Spleen (tissue), 11 donors: ENCODE results near the gene HIPK3. TPM values are rescaled to one million over a fixed set of nuclear protein-coding genes. Genes with fewer than 3 reads are reported as not detected.
"Not testable (repeated sequence)": the region's sequence is repeated elsewhere in the genome, so short reads cannot be mapped to it uniquely, and the experiment has no call there.

ENCODE experiments used
- DNase-seq: peaks from one replicate; pipeline ENCODE4 v3.0.0-alpha.2; 2020
- H3K27ac ChIP-seq, 8 donors: fragments of 200-600 bp; sonication (generic) in 7 of 8; 1 replicate in 4 of 8; 2 replicates in 4 of 8; pipeline versions ENCODE4 v1.5.0 to v1.8.0; 2016 to 2021; ENCODE audit warnings: inconsistent platforms in 4 of 8, mild to moderate bottlenecking in 4 of 8, moderate library complexity in 1 of 8
- H3K27me3 ChIP-seq, 7 donors: fragments of 200-600 bp; sonication (generic) in 6 of 7; replicated peaks in 1 of 7; 1 replicate in 4 of 7; 2 replicates in 3 of 7; pipeline versions ENCODE4 v1.5.0 to v1.8.0; 2016 to 2021; ENCODE audit warnings: inconsistent platforms in 3 of 7, mild to moderate bottlenecking in 1 of 7
- H3K36me3 ChIP-seq, 6 donors: fragments of 200-600 bp; sonication (generic) in 5 of 6; 1 replicate in 4 of 6; 2 replicates in 2 of 6; pipeline versions ENCODE4 v1.5.0 to v1.8.0; 2016 to 2021; ENCODE audit warnings: inconsistent platforms in 2 of 6
- H3K4me1 ChIP-seq, 6 donors: fragments of 200-600 bp; sonication (generic) in 5 of 6; 1 replicate in 3 of 6; 2 replicates in 3 of 6; pipeline versions ENCODE4 v1.5.0 to v1.8.0; 2016 to 2021; ENCODE audit warnings: inconsistent platforms in 3 of 6
- H3K4me3 ChIP-seq, 8 donors: fragments of 200-600 bp; sonication (generic) in 7 of 8; 1 replicate in 4 of 8; 2 replicates in 4 of 8; pipeline versions ENCODE4 v1.5.0 to v1.8.0; 2016 to 2021; ENCODE audit warnings: inconsistent platforms in 4 of 8, mild to moderate bottlenecking in 4 of 8, moderate library complexity in 2 of 8
- H3K9me3 ChIP-seq, 8 donors: fragments of 200-600 bp; sonication (generic) in 7 of 8; 1 replicate in 4 of 8; 2 replicates in 4 of 8; pipeline versions ENCODE4 v1.5.0 to v1.8.0; 2016 to 2021; ENCODE audit warnings: inconsistent platforms in 4 of 8
- POLR2A ChIP-seq, 3 donors: fragments of 450-650 bp; IDR thresholded peaks; one replicate each; pipeline ENCODE4 v1.5.1; 2017; ENCODE audit warnings: antibody characterized with exemption in 3 of 3, mild to moderate bottlenecking in 1 of 3
- POLR2AphosphoS5 ChIP-seq, 3 donors: sonication (generic); formaldehyde crosslinking; IDR thresholded peaks; one replicate each; pipeline ENCODE4 v1.5.1; 2017; ENCODE audit warnings: antibody characterized with exemption in 3 of 3
- WGBS, 5 donors: extraction: QIAGEN DNeasy Blood & Tissue Kit in 3 of 5; methylation state at CpG; one replicate each; pipeline versions ENCODE4 v1.1.5 to v1.1.7; 2013 to 2018; 5-methylcytosine and 5-hydroxymethylcytosine counted together
- intact Hi-C: fragments of 100-400 bp; cut with DNase I; formaldehyde crosslinking; loops from one replicate; pipeline ENCODE4 v1.15.0; 2023; ENCODE audit warnings: low total_unique reads
- polyA plus RNA-seq, 3 donors: library from polyadenylated mRNA; stranded (reverse); fragments of 200-250 nt; gene quantifications; one replicate each; pipeline ENCODE4 v1.2.1, GENCODE V29; 2013
- total RNA-seq, 7 donors: library from RNA; depleted of rRNA in 3 of 7; stranded (reverse); fragments of >200 nt in 3 of 7; fragmentation: NEBNext Ultra II Directional in 4 of 7; extraction: Animal tissue kit (Norgen Biotek cat#: 25700) in 4 of 7; gene quantifications; one replicate each; pipeline versions ENCODE4 v1.1.0 to v1.2.1, GENCODE V29; 2016 to 2021
- TF ChIP-seq, protein P1 (sequence below), 11 experiments: fragments of 200-600 bp in 7 of 11; fragments of 450-650 bp in 4 of 11; sonication (generic) in 4 of 11; IDR thresholded peaks in 8 of 11; conservative IDR thresholded peaks in 3 of 11; 1 replicate in 7 of 11; 2 replicates in 4 of 11; pipeline versions ENCODE4 v1.4.0 to v1.8.0; 2016 to 2021; ENCODE audit warnings: antibody characterized with exemption in 11 of 11, inconsistent platforms in 4 of 11, mild to moderate bottlenecking in 1 of 11
- donor health status: healthy with polysubstance abuse.
- donor health status: DM: no; HTN: no; CAD: no; lungs with moderate emphysema.
- donor health status: DM: no; HTN: no; CAD: no.
- donor health status: Bipolar disorder and iron deficiency.
- donor health status: healthy.
- donor health status: DM: no; HTN: no; CAD: no.
- donor health status: DM: yes; HTN: yes; CAD: no.

HIPK3 gene
- total and polyA plus RNA-seq, 10 donors: 11.5 to 192 (median 127) TPM

DNA sequence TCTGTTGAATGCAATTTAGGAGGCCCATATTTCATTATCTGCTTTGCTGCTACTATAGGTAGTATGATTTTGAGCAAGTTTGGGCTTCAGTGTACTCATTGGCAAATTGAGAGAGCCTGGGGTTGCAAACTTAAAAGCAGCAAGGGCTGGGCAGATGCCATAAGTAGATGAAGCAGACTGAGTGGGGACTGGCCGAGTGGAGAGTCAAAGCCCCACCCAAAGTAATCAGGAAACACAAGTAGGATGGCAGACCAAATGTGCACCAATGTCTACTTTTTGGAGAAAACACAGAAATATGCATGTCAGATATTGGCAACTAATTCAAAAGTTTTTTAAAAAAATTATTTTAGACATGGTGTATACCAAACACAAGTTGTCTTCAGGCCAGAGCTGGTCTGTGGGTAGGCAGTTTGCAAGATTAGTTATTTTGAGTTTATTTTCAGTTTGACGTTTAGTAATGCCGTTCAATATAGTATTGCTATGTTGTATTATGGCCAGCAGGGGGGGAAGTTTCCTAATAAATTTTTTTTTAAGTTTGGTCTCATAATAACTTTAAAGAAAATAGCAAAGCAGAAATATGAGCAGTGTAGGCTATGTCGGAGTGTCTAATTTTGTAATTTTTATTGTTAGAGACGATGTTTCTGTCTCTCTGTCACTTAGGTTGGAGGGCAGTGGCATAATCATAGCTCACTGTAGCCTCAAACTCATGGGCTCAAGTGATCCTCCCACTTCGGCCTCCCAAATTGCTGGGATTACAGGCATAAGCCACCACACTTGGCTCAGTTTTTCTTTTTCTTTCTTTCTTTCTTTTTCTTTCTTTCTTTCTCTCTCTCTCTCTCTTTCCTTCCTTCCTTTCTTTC, 105.1 kb downstream of the HIPK3 start:
- WGBS, 5 donors: 20 to 25% (median 22%) methylated on average over 6 of the region's 6 CpGs
- intact Hi-C loops: loop anchor here (5.0 kb wide), 1 partner anchor 380 kb away; no protein-coding TSS in a partner anchor
- peaks cover 0 to 5% (median 4%) of the 10 kb centered on the region in 6 donors for H3K4me1 ChIP-seq
- no peaks in the 10 kb centered on the region for H3K36me3 ChIP-seq
- H3K27me3 ChIP-seq: no peaks in the 10 kb centered on the region
- DNase-seq: no peak
- no peak overlapping the region for H3K27ac ChIP-seq
- no peak for TF ChIP-seq POLR2AphosphoS5 (IDR thresholded peaks at IDR 0.05)
- TF ChIP-seq, protein P1, sequence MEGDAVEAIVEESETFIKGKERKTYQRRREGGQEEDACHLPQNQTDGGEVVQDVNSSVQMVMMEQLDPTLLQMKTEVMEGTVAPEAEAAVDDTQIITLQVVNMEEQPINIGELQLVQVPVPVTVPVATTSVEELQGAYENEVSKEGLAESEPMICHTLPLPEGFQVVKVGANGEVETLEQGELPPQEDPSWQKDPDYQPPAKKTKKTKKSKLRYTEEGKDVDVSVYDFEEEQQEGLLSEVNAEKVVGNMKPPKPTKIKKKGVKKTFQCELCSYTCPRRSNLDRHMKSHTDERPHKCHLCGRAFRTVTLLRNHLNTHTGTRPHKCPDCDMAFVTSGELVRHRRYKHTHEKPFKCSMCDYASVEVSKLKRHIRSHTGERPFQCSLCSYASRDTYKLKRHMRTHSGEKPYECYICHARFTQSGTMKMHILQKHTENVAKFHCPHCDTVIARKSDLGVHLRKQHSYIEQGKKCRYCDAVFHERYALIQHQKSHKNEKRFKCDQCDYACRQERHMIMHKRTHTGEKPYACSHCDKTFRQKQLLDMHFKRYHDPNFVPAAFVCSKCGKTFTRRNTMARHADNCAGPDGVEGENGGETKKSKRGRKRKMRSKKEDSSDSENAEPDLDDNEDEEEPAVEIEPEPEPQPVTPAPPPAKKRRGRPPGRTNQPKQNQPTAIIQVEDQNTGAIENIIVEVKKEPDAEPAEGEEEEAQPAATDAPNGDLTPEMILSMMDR (IDR thresholded peaks at IDR 0.05 in 8 of 11, conservative IDR thresholded peaks at IDR 0.05 in 3 of 11): peak; percentile 34 to 86 (median 76)
- TF ChIP-seq POLR2A (IDR thresholded peaks at IDR 0.05): no peak
- no peaks in the 10 kb centered on the region for H3K9me3 ChIP-seq
- no peak overlapping the region for H3K4me3 ChIP-seq

GRCh38 chr11:33366918-33367317, 109.7 kb downstream of the HIPK3 start:
- 76 to 85% (median 80%) methylated on average over 2 of the region's 2 CpGs for WGBS, 5 donors
- H3K36me3 ChIP-seq: no peaks in the 10 kb centered on the region
- intact Hi-C loops: no loop called here

GRCh38 chr11:33368475-33368874, 111.3 kb downstream of the HIPK3 start:
- H3K4me3 ChIP-seq, H3K9me3 ChIP-seq, intact Hi-C loops, H3K27me3 ChIP-seq, DNase-seq, H3K36me3 ChIP-seq, H3K27ac ChIP-seq, H3K4me1 ChIP-seq: not testable (repeated sequence)
- 82 to 95% (median 89%) methylated on average over 4 of the region's 4 CpGs for WGBS, 5 donors

More at GRCh38 chr11:33366918-33367317, 109.7 kb downstream of the HIPK3 start:
- TF ChIP-seq POLR2A (IDR thresholded peaks at IDR 0.05) (no peak), POLR2AphosphoS5 (IDR thresholded peaks at IDR 0.05) (no peak)
- TF ChIP-seq, protein P1 (IDR thresholded peaks at IDR 0.05 in 8 of 11, conservative IDR thresholded peaks at IDR 0.05 in 3 of 11): no peak
- no peak for DNase-seq
- Histone ChIP-seq H3K27me3 (no peaks in the 10 kb centered on the region), H3K9me3 (no peaks in the 10 kb centered on the region), H3K4me3 (no peak overlapping the region), H3K27ac (no peak overlapping the region), H3K4me1 (peaks cover 0 to 5% (median 4%) of the 10 kb centered on the region in 6 donors)

GRCh38 chr11:33368931-33369330, 111.8 kb downstream of the HIPK3 start:
- Histone ChIP-seq H3K4me3 (no peak overlapping the region), H3K36me3 (no peaks in the 10 kb centered on the region), H3K27ac (no peak overlapping the region), H3K27me3 (peaks cover 0 to 9% (median under 1%) of the 10 kb centered on the region in 7 donors), H3K9me3 (no peaks in the 10 kb centered on the region), H3K4me1 (no peaks in the 10 kb centered on the region)
- TF ChIP-seq POLR2A (IDR thresholded peaks at IDR 0.05) (no peak), POLR2AphosphoS5 (IDR thresholded peaks at IDR 0.05) (no peak)
- TF ChIP-seq, protein P1 (IDR thresholded peaks at IDR 0.05 in 8 of 11, conservative IDR thresholded peaks at IDR 0.05 in 3 of 11): no peak
- WGBS, 5 donors: 91 to 100% (median 97%) methylated on average over 1 of the region's 1 CpG
- DNase-seq: no peak
- intact Hi-C loops: no loop called here
